GM23338 (cell line): Measurements from ENCODE around the gene ZNF524. TPM values are rescaled to one million over a fixed set of nuclear protein-coding genes. Genes with fewer than 3 reads are reported as not detected.

Experiments used
- ATAC-seq: fragments of 200-7000 bp; cut with Tn5 transposase; 3 replicates; pipeline ENCODE4 v1.9.1; 2020
- DNase-seq: peaks from one replicate; pipeline ENCODE4 v3.0.0-alpha.2; 2015; ENCODE audit warnings: low spot score
- H2AFZ ChIP-seq: fragments of 200-600 bp; sonication (generic); 2 replicates; pipeline ENCODE4 v1.8.0; 2016; ENCODE audit warnings: antibody characterized with exemption, mild to moderate bottlenecking, moderate library complexity
- H3F3A ChIP-seq: fragments of 200-600 bp; sonication (generic); replicated peaks from 2 replicates; pipeline ENCODE4 v1.8.0; 2017; ENCODE audit warnings: antibody characterized with exemption, mixed run types, low read depth
- H3K27ac ChIP-seq: fragments of 200-600 bp; sonication (generic); 2 replicates; pipeline ENCODE4 v1.6.1; 2016; ENCODE audit warnings: low read depth
- H3K27me3 ChIP-seq: fragments of 200-600 bp; sonication (generic); 2 replicates; pipeline ENCODE4 v1.8.0; 2016; ENCODE audit warnings: mild to moderate bottlenecking, mixed run types, moderate library complexity; ENCODE audit not compliant: insufficient read depth
- H3K36me3 ChIP-seq: fragments of 200-600 bp; sonication (generic); 2 replicates; pipeline ENCODE4 v1.8.0; 2016; ENCODE audit warnings: mild to moderate bottlenecking; ENCODE audit not compliant: insufficient read depth
- H3K4me1 ChIP-seq: fragments of 200-600 bp; sonication (generic); 2 replicates; pipeline ENCODE4 v1.8.0; 2016; ENCODE audit warnings: mild to moderate bottlenecking, moderate library complexity; ENCODE audit not compliant: insufficient read depth
- H3K4me2 ChIP-seq: fragments of 200-600 bp; sonication (generic); 2 replicates; pipeline ENCODE4 v1.7.1; 2017; ENCODE audit warnings: mixed run types
- H3K4me3 ChIP-seq: fragments of 200-600 bp; sonication (generic); 2 replicates; pipeline ENCODE4 v1.6.1; 2016; ENCODE audit warnings: mixed run types
- H3K79me2 ChIP-seq: fragments of 200-600 bp; sonication (generic); replicated peaks from 2 replicates; pipeline ENCODE4 v1.8.0; 2017; ENCODE audit warnings: mild to moderate bottlenecking; ENCODE audit not compliant: insufficient read depth
- H3K9me2 ChIP-seq: fragments of 200-600 bp; sonication (generic); 2 replicates; pipeline ENCODE4 v1.8.0; 2017; ENCODE audit not compliant: insufficient read depth
- H4K20me1 ChIP-seq: fragments of 200-600 bp; sonication (generic); replicated peaks from 2 replicates; pipeline ENCODE4 v1.8.0; 2017; ENCODE audit warnings: mild to moderate bottlenecking; ENCODE audit not compliant: insufficient read depth
- H3K27ac Mint-ChIP-seq: 2 replicates; pipeline ENCODE4 v1.8.0; 2020; ENCODE audit warnings: inconsistent platforms, mild to moderate bottlenecking, moderate library complexity, mixed read lengths
- H3K27me3 Mint-ChIP-seq: 3 replicates; pipeline ENCODE4 v1.8.0; 2022; ENCODE audit warnings: low read depth, mild to moderate bottlenecking, moderate library complexity, mixed read lengths, inconsistent platforms; ENCODE audit not compliant: insufficient read depth, poor library complexity
- H3K36me3 Mint-ChIP-seq: 3 replicates; pipeline ENCODE4 v1.8.0; 2021; ENCODE audit warnings: low read depth, mild to moderate bottlenecking, inconsistent platforms, moderate library complexity, mixed read lengths
- H3K4me1 Mint-ChIP-seq: 3 replicates; pipeline ENCODE4 v1.8.0; 2020; ENCODE audit warnings: mild to moderate bottlenecking, inconsistent platforms, mixed read lengths
- H3K4me3 Mint-ChIP-seq: 3 replicates; pipeline ENCODE4 v1.8.0; 2021; ENCODE audit warnings: moderate library complexity, mild to moderate bottlenecking, inconsistent platforms, mixed read lengths
- H3K9me3 Mint-ChIP-seq: 3 replicates; pipeline ENCODE4 v1.8.0; 2020; ENCODE audit warnings: moderate library complexity, mild to moderate bottlenecking, inconsistent platforms, mixed read lengths
- CREB1 ChIP-seq: fragments of 250-450 bp; sonication (Bioruptor Pico); IDR thresholded peaks from 2 replicates; pipeline ENCODE4 v1.5.0; 2020; ENCODE audit warnings: low read depth, mild to moderate bottlenecking, moderate library complexity
- EZH2 ChIP-seq: fragments of 200-600 bp; sonication (generic); IDR thresholded peaks from one replicate; pipeline ENCODE4 v1.8.0; 2017; ENCODE audit warnings: antibody characterized with exemption, mild to moderate bottlenecking, low read depth; ENCODE audit not compliant: unreplicated experiment
- EZH2phosphoT487 ChIP-seq: fragments of 200-600 bp; sonication (generic); IDR thresholded peaks from one replicate; pipeline ENCODE4 v1.8.1; 2018; ENCODE audit warnings: antibody characterized with exemption; ENCODE audit not compliant: unreplicated experiment
- JUNB ChIP-seq: IDR thresholded peaks from one replicate; pipeline ENCODE4 v1.6.1; 2016; ENCODE audit warnings: antibody characterized with exemption; ENCODE audit not compliant: unreplicated experiment
- NANOG ChIP-seq: IDR thresholded peaks from 2 replicates; pipeline ENCODE4 v1.6.1; 2016; ENCODE audit warnings: antibody characterized with exemption, borderline replicate concordance
- POLR2AphosphoS5 ChIP-seq: IDR thresholded peaks from 2 replicates; pipeline ENCODE4 v1.6.1; 2016; ENCODE audit warnings: antibody characterized with exemption, low read depth
- ZNF114 ChIP-seq: fragments of 250-450 bp; sonication (Bioruptor Pico); IDR thresholded peaks from 2 replicates; pipeline ENCODE4 v1.5.0; 2020; ENCODE audit warnings: mild to moderate bottlenecking, moderate library complexity
- ZNF331 ChIP-seq: fragments of 250-450 bp; sonication (Bioruptor Pico); IDR thresholded peaks from 2 replicates; pipeline ENCODE4 v1.5.0; 2020; ENCODE audit warnings: low read depth, mild to moderate bottlenecking, moderate library complexity
- polyA plus RNA-seq: library from polyadenylated mRNA; unstranded; fragments of >200 nt; fragmentation: Nextera tagmentation; extraction: Ambion mirVana; gene quantifications from 2 replicates; pipeline ENCODE4 v1.2.1, GENCODE V29; 2016
- total RNA-seq: library from RNA; depleted of rRNA; stranded (reverse); fragments of >200 nt; shearing (Covaris generic); gene quantifications from 2 replicates; pipeline ENCODE4 v1.2.3, GENCODE V29; 2014
- TF ChIP-seq, protein P1 (sequence below): IDR thresholded peaks from one replicate; pipeline ENCODE4 v1.6.1; 2018; ENCODE audit warnings: antibody characterized with exemption; ENCODE audit not compliant: unreplicated experiment
- TF ChIP-seq, protein P2 (sequence below): fragments of 250-450 bp; sonication (Bioruptor Pico); IDR thresholded peaks from 2 replicates; pipeline ENCODE4 v1.5.0; 2020; ENCODE audit warnings: mild to moderate bottlenecking, moderate library complexity

Gene ZNF524
- total and polyA plus RNA-seq, 2 experiments from 2014 or later: 6.0 to 8.3 TPM

DNA sequence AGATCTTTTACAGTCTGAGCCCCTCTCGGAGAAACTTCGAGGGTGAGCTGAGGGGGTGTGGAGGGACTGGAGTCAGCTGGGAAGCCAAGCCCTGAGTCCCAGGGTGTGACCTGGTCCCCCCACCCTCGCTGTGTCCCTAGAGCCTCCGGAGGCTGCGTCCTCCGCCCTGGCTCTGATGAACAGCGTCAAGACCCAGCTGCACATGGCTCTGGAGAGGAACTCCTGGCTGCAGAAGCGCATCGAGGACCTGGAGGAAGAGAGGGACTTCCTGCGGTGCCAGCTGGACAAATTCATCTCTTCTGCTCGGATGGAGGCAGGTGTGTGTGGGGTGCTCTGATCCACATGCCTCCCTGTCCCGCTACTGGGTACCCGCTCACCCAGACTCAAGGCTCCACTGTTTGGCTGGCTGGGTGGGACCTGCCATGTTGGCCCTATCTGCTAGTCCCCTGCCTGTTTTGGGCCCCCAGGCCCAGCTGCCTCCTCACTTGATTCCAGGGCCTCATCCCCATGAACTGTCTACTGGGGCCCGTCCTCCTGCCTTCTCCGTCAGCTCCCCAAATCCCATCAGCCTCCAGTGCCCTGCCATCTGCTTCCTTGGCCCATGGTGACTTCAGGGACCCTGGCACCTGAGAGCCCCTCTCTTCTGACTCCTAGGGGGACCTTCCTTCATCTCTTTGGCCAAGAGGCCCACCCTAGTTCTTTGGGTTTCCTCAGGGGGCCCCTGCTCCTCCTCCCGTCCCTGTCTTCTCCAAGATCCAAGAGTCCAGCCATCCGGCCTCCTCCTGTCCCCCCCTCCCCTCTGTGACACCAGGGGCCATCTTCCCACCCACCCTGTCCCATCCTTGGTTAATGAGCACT, 49.4 kb downstream of the ZNF524 start (continued):
- TF ChIP-seq, protein P1, sequence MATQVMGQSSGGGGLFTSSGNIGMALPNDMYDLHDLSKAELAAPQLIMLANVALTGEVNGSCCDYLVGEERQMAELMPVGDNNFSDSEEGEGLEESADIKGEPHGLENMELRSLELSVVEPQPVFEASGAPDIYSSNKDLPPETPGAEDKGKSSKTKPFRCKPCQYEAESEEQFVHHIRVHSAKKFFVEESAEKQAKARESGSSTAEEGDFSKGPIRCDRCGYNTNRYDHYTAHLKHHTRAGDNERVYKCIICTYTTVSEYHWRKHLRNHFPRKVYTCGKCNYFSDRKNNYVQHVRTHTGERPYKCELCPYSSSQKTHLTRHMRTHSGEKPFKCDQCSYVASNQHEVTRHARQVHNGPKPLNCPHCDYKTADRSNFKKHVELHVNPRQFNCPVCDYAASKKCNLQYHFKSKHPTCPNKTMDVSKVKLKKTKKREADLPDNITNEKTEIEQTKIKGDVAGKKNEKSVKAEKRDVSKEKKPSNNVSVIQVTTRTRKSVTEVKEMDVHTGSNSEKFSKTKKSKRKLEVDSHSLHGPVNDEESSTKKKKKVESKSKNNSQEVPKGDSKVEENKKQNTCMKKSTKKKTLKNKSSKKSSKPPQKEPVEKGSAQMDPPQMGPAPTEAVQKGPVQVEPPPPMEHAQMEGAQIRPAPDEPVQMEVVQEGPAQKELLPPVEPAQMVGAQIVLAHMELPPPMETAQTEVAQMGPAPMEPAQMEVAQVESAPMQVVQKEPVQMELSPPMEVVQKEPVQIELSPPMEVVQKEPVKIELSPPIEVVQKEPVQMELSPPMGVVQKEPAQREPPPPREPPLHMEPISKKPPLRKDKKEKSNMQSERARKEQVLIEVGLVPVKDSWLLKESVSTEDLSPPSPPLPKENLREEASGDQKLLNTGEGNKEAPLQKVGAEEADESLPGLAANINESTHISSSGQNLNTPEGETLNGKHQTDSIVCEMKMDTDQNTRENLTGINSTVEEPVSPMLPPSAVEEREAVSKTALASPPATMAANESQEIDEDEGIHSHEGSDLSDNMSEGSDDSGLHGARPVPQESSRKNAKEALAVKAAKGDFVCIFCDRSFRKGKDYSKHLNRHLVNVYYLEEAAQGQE: no peak
- no peak for TF ChIP-seq NANOG
- no peak for TF ChIP-seq POLR2AphosphoS5
- no peak for TF ChIP-seq CREB1 (CRISPR knock-in tag)
- TF ChIP-seq ZNF114 (CRISPR knock-in tag): no peak
- no peak for TF ChIP-seq ZNF331 (CRISPR knock-in tag)
- TF ChIP-seq EZH2phosphoT487: no peak
- TF ChIP-seq JUNB: no peak

DNA sequence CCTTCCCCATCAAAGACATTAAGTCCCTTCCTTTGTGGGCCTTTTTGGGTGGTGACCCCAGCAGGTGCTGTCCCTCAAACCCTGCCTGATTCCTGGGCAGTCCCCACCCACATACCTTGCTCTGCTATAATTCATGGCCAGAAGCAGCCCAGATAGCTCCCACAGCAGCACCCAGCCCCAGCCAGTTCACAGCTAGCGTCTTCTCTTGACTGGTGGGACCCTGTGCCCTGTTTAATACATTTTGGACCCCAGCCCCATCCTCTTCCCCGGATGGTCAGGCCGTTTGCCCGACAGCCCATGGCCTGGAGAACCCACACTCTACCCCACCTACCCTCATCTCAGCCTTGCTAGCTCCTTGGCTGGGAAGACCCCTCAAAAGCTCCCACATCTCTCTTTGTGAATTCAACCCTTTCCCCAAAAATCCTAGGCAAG, 50.1 kb downstream of the ZNF524 start:
- Histone ChIP-seq H3K4me1 (no peaks in the 10 kb centered on the region; the same call in 1 of the 2 replicates), H3F3A (peaks cover 13% of the 10 kb centered on the region; the same call in 1 of the 2 replicates), H3K9me2 (no peaks in the 10 kb centered on the region), H3K4me2 (no peak overlapping the region), H4K20me1 (no peaks in the 10 kb centered on the region), H3K27ac (no peak overlapping the region), H3K27me3 (no peaks in the 10 kb centered on the region), H3K4me3 (no peak overlapping the region), H3K79me2 (peaks cover 18% of the 10 kb centered on the region), H2AFZ (no peak overlapping the region), H3K36me3 (no peaks in the 10 kb centered on the region)
- Mint-ChIP-seq H3K9me3 (no peaks in the 10 kb centered on the region; the same call in 2 of the 3 replicates), H3K4me3 (no peak overlapping the region; the same call in 2 of the 3 replicates), H3K36me3 (peaks cover 26% of the 10 kb centered on the region), H3K27ac (no peak overlapping the region), H3K27me3 (peaks cover 47% of the 10 kb centered on the region), H3K4me1 (peaks cover 27% of the 10 kb centered on the region)
- DNase-seq (no peak), ATAC-seq (no peak)
- TF ChIP-seq ZNF331 (CRISPR knock-in tag): no peak
- TF ChIP-seq EZH2phosphoT487: no peak
- TF ChIP-seq, protein P1: no peak
- no peak for TF ChIP-seq EZH2
- TF ChIP-seq, protein P2, sequence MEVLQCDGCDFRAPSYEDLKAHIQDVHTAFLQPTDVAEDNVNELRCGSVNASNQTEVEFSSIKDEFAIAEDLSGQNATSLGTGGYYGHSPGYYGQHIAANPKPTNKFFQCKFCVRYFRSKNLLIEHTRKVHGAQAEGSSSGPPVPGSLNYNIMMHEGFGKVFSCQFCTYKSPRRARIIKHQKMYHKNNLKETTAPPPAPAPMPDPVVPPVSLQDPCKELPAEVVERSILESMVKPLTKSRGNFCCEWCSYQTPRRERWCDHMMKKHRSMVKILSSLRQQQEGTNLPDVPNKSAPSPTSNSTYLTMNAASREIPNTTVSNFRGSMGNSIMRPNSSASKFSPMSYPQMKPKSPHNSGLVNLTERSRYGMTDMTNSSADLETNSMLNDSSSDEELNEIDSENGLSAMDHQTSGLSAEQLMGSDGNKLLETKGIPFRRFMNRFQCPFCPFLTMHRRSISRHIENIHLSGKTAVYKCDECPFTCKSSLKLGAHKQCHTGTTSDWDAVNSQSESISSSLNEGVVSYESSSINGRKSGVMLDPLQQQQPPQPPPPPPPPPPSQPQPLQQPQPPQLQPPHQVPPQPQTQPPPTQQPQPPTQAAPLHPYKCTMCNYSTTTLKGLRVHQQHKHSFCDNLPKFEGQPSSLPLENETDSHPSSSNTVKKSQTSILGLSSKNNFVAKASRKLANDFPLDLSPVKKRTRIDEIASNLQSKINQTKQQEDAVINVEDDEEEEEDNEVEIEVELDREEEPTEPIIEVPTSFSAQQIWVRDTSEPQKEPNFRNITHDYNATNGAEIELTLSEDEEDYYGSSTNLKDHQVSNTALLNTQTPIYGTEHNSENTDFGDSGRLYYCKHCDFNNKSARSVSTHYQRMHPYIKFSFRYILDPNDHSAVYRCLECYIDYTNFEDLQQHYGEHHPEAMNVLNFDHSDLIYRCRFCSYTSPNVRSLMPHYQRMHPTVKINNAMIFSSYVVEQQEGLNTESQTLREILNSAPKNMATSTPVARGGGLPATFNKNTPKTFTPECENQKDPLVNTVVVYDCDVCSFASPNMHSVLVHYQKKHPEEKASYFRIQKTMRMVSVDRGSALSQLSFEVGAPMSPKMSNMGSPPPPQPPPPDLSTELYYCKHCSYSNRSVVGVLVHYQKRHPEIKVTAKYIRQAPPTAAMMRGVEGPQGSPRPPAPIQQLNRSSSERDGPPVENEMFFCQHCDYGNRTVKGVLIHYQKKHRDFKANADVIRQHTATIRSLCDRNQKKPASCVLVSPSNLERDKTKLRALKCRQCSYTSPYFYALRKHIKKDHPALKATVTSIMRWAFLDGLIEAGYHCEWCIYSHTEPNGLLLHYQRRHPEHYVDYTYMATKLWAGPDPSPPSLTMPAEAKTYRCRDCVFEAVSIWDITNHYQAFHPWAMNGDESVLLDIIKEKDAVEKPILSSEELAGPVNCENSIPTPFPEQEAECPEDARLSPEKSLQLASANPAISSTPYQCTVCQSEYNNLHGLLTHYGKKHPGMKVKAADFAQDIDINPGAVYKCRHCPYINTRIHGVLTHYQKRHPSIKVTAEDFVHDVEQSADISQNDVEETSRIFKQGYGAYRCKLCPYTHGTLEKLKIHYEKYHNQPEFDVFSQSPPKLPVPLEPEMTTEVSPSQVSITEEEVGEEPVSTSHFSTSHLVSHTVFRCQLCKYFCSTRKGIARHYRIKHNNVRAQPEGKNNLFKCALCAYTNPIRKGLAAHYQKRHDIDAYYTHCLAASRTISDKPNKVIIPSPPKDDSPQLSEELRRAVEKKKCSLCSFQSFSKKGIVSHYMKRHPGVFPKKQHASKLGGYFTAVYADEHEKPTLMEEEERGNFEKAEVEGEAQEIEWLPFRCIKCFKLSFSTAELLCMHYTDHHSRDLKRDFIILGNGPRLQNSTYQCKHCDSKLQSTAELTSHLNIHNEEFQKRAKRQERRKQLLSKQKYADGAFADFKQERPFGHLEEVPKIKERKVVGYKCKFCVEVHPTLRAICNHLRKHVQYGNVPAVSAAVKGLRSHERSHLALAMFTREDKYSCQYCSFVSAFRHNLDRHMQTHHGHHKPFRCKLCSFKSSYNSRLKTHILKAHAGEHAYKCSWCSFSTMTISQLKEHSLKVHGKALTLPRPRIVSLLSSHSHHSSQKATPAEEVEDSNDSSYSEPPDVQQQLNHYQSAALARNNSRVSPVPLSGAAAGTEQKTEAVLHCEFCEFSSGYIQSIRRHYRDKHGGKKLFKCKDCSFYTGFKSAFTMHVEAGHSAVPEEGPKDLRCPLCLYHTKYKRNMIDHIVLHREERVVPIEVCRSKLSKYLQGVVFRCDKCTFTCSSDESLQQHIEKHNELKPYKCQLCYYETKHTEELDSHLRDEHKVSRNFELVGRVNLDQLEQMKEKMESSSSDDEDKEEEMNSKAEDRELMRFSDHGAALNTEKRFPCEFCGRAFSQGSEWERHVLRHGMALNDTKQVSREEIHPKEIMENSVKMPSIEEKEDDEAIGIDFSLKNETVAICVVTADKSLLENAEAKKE (CRISPR knock-in tag): no peak
- no peak for TF ChIP-seq CREB1 (CRISPR knock-in tag)
